ENCODE measurements around the gene LDLRAP1.

The LDLRAP1 gene

DNA sequence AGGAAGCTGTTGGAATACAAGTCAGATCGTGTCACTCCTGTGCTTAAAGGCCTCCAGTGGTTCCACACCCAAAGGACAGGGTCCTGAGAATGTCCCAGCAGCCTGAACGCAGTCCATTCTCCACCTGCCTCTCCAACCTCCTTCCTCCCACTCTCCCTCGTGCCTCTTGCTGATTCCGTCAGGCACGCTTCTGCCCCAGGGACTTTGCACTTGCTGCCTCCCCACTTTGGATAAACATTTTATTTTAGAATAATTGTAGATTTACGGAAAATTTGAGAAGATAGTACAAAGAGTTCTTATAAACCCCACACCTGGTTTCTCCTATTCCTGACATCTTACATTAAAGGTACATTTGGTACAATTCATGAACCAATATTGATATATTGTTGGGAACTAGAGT lies 28.4 kb upstream of the LDLRAP1 start:
- Histone ChIP-seq H3K27ac (replicated peaks) (no peak overlapping the region), H3K4me3 (replicated peaks; ENCODE audit: insufficient read depth, low read length) (no peak overlapping the region), H3K27me3 (ENCODE audit: insufficient read depth, poor library complexity, severe bottlenecking) (no peaks in the 10 kb centered on the region)
- TF ChIP-seq, protein P1, sequence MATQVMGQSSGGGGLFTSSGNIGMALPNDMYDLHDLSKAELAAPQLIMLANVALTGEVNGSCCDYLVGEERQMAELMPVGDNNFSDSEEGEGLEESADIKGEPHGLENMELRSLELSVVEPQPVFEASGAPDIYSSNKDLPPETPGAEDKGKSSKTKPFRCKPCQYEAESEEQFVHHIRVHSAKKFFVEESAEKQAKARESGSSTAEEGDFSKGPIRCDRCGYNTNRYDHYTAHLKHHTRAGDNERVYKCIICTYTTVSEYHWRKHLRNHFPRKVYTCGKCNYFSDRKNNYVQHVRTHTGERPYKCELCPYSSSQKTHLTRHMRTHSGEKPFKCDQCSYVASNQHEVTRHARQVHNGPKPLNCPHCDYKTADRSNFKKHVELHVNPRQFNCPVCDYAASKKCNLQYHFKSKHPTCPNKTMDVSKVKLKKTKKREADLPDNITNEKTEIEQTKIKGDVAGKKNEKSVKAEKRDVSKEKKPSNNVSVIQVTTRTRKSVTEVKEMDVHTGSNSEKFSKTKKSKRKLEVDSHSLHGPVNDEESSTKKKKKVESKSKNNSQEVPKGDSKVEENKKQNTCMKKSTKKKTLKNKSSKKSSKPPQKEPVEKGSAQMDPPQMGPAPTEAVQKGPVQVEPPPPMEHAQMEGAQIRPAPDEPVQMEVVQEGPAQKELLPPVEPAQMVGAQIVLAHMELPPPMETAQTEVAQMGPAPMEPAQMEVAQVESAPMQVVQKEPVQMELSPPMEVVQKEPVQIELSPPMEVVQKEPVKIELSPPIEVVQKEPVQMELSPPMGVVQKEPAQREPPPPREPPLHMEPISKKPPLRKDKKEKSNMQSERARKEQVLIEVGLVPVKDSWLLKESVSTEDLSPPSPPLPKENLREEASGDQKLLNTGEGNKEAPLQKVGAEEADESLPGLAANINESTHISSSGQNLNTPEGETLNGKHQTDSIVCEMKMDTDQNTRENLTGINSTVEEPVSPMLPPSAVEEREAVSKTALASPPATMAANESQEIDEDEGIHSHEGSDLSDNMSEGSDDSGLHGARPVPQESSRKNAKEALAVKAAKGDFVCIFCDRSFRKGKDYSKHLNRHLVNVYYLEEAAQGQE (IDR thresholded peaks at IDR 0.05; ENCODE audit: insufficient replicate concordance, low read depth), result no peak
- TF ChIP-seq POLR2AphosphoS5 (IDR thresholded peaks at IDR 0.05; ENCODE audit: low read depth), result no peak
- TF ChIP-seq, protein P2, sequence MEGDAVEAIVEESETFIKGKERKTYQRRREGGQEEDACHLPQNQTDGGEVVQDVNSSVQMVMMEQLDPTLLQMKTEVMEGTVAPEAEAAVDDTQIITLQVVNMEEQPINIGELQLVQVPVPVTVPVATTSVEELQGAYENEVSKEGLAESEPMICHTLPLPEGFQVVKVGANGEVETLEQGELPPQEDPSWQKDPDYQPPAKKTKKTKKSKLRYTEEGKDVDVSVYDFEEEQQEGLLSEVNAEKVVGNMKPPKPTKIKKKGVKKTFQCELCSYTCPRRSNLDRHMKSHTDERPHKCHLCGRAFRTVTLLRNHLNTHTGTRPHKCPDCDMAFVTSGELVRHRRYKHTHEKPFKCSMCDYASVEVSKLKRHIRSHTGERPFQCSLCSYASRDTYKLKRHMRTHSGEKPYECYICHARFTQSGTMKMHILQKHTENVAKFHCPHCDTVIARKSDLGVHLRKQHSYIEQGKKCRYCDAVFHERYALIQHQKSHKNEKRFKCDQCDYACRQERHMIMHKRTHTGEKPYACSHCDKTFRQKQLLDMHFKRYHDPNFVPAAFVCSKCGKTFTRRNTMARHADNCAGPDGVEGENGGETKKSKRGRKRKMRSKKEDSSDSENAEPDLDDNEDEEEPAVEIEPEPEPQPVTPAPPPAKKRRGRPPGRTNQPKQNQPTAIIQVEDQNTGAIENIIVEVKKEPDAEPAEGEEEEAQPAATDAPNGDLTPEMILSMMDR (IDR thresholded peaks at IDR 0.05; ENCODE audit: insufficient read depth, low read length), result no peak
- TF ChIP-seq SPI1 (IDR thresholded peaks at IDR 0.05; ENCODE audit: borderline replicate concordance, low read depth), result no peak
- TF ChIP-seq GABPA (IDR thresholded peaks at IDR 0.05; ENCODE audit: low read depth), result no peak
- no peak for DNase-seq (ENCODE audit: low read depth in 1 of 2, low spot score in 1 of 2)

DNA sequence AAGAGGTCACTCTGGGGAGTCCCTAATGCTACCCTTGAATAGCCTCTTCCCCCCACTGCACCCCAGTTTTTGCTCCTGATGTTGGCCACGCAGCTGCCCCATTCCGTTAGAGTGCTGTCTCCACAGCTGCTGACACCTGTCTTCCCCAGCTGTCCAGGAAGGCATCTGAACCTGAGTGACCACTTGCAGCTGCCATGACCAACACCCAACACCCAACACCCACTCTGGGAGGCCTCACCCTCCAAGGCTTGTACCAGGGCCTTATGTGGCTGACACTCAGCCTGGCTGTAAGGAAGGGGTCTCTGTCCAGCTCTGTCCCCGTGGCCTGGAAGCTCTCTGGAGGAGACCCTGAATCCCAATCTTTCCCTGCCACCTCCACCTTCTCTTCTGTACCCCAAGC lies 26.7 kb upstream of the LDLRAP1 start:
- H3K4me3 ChIP-seq (replicated peaks; ENCODE audit: insufficient read depth, low read length), result no peak overlapping the region
- no peaks in the 10 kb centered on the region for H3K27me3 ChIP-seq (ENCODE audit: insufficient read depth, poor library complexity, severe bottlenecking)
- DNase-seq (ENCODE audit: low read depth in 1 of 2, low spot score in 1 of 2), result no peak
- H3K27ac ChIP-seq (replicated peaks), result no peak overlapping the region
- TF ChIP-seq GABPA (IDR thresholded peaks at IDR 0.05; ENCODE audit: low read depth) (no peak), SPI1 (IDR thresholded peaks at IDR 0.05; ENCODE audit: borderline replicate concordance, low read depth) (no peak), POLR2AphosphoS5 (IDR thresholded peaks at IDR 0.05; ENCODE audit: low read depth) (no peak)
- TF ChIP-seq, protein P1 (IDR thresholded peaks at IDR 0.05; ENCODE audit: insufficient replicate concordance, low read depth), result no peak
- TF ChIP-seq, protein P2 (IDR thresholded peaks at IDR 0.05; ENCODE audit: insufficient read depth, low read length), result no peak

DNA sequence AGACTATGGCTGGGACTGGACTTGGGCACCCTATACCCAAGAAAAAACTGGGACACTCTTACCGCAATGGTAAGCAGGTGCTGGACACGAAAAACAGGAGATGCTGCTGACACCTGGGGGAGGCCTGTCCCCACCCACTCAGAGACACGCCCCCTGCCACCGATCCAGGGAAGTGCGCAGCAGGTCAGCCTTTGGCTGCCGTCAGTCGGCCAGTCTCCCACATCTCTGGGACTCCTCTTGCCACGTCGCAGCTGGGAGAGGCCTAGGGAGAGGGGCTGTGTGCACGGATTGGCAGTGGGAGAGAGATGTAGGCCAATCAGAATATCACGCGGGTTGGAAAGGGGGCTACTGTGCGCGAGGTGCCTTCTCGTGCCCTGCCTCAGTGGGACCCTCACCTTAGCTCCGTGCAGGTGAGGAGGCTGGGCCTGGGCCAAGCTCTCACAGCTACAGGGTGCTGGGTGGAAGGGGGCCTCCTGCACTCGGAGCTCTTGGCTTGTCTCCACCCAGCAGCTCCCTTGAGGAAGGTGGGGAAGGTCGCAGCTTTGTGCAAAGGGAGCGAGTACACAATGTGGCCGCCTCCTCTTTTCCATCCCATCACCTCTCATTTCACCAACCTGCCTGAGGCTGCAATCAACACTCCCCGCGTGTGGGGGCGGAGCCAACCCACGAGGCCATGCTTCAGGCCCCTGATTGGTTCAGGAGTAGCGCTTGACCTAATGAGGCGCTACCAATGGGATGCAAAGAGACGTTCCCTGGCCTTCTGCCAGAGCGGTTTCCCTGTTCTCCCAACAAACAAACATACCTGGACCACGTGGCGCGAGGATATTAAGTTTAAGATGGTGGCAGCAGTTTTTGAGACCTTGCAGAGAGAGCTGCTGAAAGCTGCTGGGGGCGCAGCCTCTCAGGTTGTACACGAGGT lies 25.7 kb upstream of the LDLRAP1 start:
- H3K27ac ChIP-seq (replicated peaks), result no peak overlapping the region
- TF ChIP-seq SPI1 (IDR thresholded peaks at IDR 0.05; ENCODE audit: borderline replicate concordance, low read depth) (no peak), GABPA (IDR thresholded peaks at IDR 0.05; ENCODE audit: low read depth) (no peak), POLR2AphosphoS5 (IDR thresholded peaks at IDR 0.05; ENCODE audit: low read depth) (no peak)
- TF ChIP-seq, protein P2 (IDR thresholded peaks at IDR 0.05; ENCODE audit: insufficient read depth, low read length), result no peak
- TF ChIP-seq, protein P1 (IDR thresholded peaks at IDR 0.05; ENCODE audit: insufficient replicate concordance, low read depth), result no peak
- H3K4me3 ChIP-seq (replicated peaks; ENCODE audit: insufficient read depth, low read length), result no peak overlapping the region
- H3K27me3 ChIP-seq (ENCODE audit: insufficient read depth, poor library complexity, severe bottlenecking), result no peaks in the 10 kb centered on the region
- DNase-seq (ENCODE audit: low read depth in 1 of 2, low spot score in 1 of 2), result no peak

All from HL-60 (cell line).